Stomach (tissue), 9 donors: Measurements from ENCODE around the gene GNG7. TPM values are rescaled to one million over a fixed set of nuclear protein-coding genes. Genes with fewer than 3 reads are reported as not detected.
A peak's percentile ranks its signal among the peaks of the same experiment; 100 is the strongest.

Experiments
- DNase-seq, 2 donors: peaks; one replicate each; pipeline versions ENCODE4 v3.0.0 to v3.0.0-alpha.2; 2013 to 2019
- H3K27ac ChIP-seq, 5 donors: fragments of 200-600 bp in 4 of 5; sonication (generic) in 4 of 5; one replicate each; pipeline ENCODE4 v1.5.1; 2013 to 2019; ENCODE audit warnings: mild to moderate bottlenecking in 1 of 5, moderate library complexity in 1 of 5
- H3K27me3 ChIP-seq, 3 donors: fragments of 200-600 bp; sonication (generic); one replicate each; pipeline ENCODE4 v1.5.1; 2017 to 2019; ENCODE audit warnings: mixed run types in 1 of 3
- H3K36me3 ChIP-seq, 4 donors: fragments of 200-600 bp; sonication (generic); 1 replicate in 3 of 4; 2 replicates in 1 of 4; pipeline ENCODE4 v1.5.1; 2016 to 2019
- H3K4me1 ChIP-seq, 4 donors: fragments of 200-600 bp; sonication (generic); one replicate each; pipeline ENCODE4 v1.5.1; 2016 to 2019
- H3K4me3 ChIP-seq, 4 donors: fragments of 200-600 bp; sonication (generic) in 3 of 4; one replicate each; pipeline ENCODE4 v1.5.1; 2016 to 2019; ENCODE audit warnings: mild to moderate bottlenecking in 1 of 4
- H3K9me3 ChIP-seq, 4 donors: fragments of 200-600 bp; sonication (generic); one replicate each; pipeline ENCODE4 v1.5.1; 2016 to 2019
- CTCF ChIP-seq, 7 experiments: fragments of 450-650 bp in 4 of 7; fragments of 200-600 bp in 3 of 7; sonication (generic) in 3 of 7; IDR thresholded peaks; one replicate each; pipeline ENCODE4 v1.5.1; 2016 to 2019; ENCODE audit warnings: antibody characterized with exemption in 7 of 7, control low read depth in 2 of 7, mild to moderate bottlenecking in 1 of 7
- EP300 ChIP-seq: sonication (generic); formaldehyde crosslinking; IDR thresholded peaks from one replicate; pipeline ENCODE4 v1.6.1; 2017; ENCODE audit warnings: antibody characterized with exemption
- POLR2A ChIP-seq, 4 donors: fragments of 450-650 bp; IDR thresholded peaks; one replicate each; pipeline ENCODE4 v1.6.1; 2016; ENCODE audit warnings: antibody characterized with exemption in 4 of 4, control low read depth in 2 of 4, mild to moderate bottlenecking in 1 of 4, moderate library complexity in 1 of 4
- POLR2AphosphoS5 ChIP-seq, 3 donors: sonication (generic); formaldehyde crosslinking; IDR thresholded peaks; one replicate each; pipeline ENCODE4 v1.6.1; 2016; ENCODE audit warnings: antibody characterized with exemption in 3 of 3
- WGBS, 5 donors: extraction: QIAGEN DNeasy Blood & Tissue Kit in 3 of 5; methylation state at CpG; one replicate each; pipeline versions ENCODE4 v1.1.5 to v1.1.7; 2013 to 2018; 5-methylcytosine and 5-hydroxymethylcytosine counted together
- intact Hi-C: fragments of 100-400 bp; cut with DNase I; formaldehyde crosslinking; loops from one replicate; pipeline ENCODE4 v1.15.1; 2023; ENCODE audit warnings: low total_unique reads
- polyA plus RNA-seq, 3 donors: library from polyadenylated mRNA; stranded (reverse); fragments of 200-250 nt; gene quantifications; one replicate each; pipeline ENCODE4 v1.2.3, GENCODE V29; 2013
- total RNA-seq, 5 donors: library from RNA; depleted of rRNA; stranded (reverse); fragments of >200 nt; gene quantifications; one replicate each; pipeline versions ENCODE4 v1.1.0 to v1.2.3, GENCODE V29; 2014 to 2016
- donor health status: healthy with polysubstance abuse.
- donor health status: Bipolar disorder and iron deficiency.
- donor health status: healthy.

Gene GNG7
- total and polyA plus RNA-seq, 8 donors, result 0.58 to 15.1 (median 4.3) TPM

GRCh38 chr19:2488405-2488941, 214.0 kb downstream of the GNG7 start:
- Histone ChIP-seq H3K9me3 (peaks cover 0 to 4% (median 2%) of the 10 kb centered on the region in 4 donors), H3K27me3 (peaks cover 0 to 22% (median 3%) of the 10 kb centered on the region in 3 donors), H3K4me3 (peak overlapping the region; percentile 43 to 51 (median 50)), H3K4me1 (peaks cover 29 to 46% (median 43%) of the 10 kb centered on the region in 4 donors), H3K27ac (peak overlapping the region in 4 of 5 donors; percentile 28 to 83 (median 50)), H3K36me3 (no peaks in the 10 kb centered on the region)
- peak in 1 of 2 donors; percentile 45 for DNase-seq
- intact Hi-C loops, result no loop called here
- 11 to 32% (median 18%) methylated on average over 23 to 32 of the region's 32 CpGs for WGBS, 5 donors
- TF ChIP-seq EP300 (no peak), CTCF (IDR thresholded peaks at IDR 0.05) (no peak), POLR2AphosphoS5 (IDR thresholded peaks at IDR 0.05) (no peak), POLR2A (IDR thresholded peaks at IDR 0.05) (no peak)

GRCh38 chr19:2487842-2488241, 214.7 kb downstream of the GNG7 start:
- no peaks in the 10 kb centered on the region for H3K36me3 ChIP-seq
- peak in 1 of 2 donors; percentile 52 for DNase-seq
- 27 to 48% (median 40%) methylated on average over 10 to 15 of the region's 15 CpGs for WGBS, 5 donors
- peaks cover 2 to 10% (median 8%) of the 10 kb centered on the region in 4 donors for H3K9me3 ChIP-seq
- TF ChIP-seq POLR2A (IDR thresholded peaks at IDR 0.05), result no peak
- TF ChIP-seq EP300, result no peak
- no peak for TF ChIP-seq CTCF (IDR thresholded peaks at IDR 0.05)
- no peak for TF ChIP-seq POLR2AphosphoS5 (IDR thresholded peaks at IDR 0.05)
- peak overlapping the region in 1 of 5 donors; percentile 83 for H3K27ac ChIP-seq
- H3K4me3 ChIP-seq, result peak overlapping the region in 1 of 4 donors; percentile 50
- peaks cover 29 to 46% (median 43%) of the 10 kb centered on the region in 4 donors for H3K4me1 ChIP-seq
- peaks cover 0 to 22% (median 3%) of the 10 kb centered on the region in 3 donors for H3K27me3 ChIP-seq
- intact Hi-C loops, result no loop called here

GRCh38 chr19:2487090-2487489, 215.4 kb downstream of the GNG7 start:
- WGBS, 5 donors, result 87 to 93% (median 91%) methylated on average over 12 of the region's 12 CpGs
- no peak for DNase-seq
- peaks cover 29 to 45% (median 43%) of the 10 kb centered on the region in 4 donors for H3K4me1 ChIP-seq
- no peak for TF ChIP-seq CTCF (IDR thresholded peaks at IDR 0.05)
- no peak for TF ChIP-seq POLR2AphosphoS5 (IDR thresholded peaks at IDR 0.05)
- no peak for TF ChIP-seq POLR2A (IDR thresholded peaks at IDR 0.05)
- no peak for TF ChIP-seq EP300
- peaks cover 3 to 18% (median 12%) of the 10 kb centered on the region in 4 donors for H3K9me3 ChIP-seq
- H3K27me3 ChIP-seq, result peaks cover 0 to 22% (median 3%) of the 10 kb centered on the region in 3 donors
- H3K36me3 ChIP-seq, result no peaks in the 10 kb centered on the region
- no peak overlapping the region for H3K27ac ChIP-seq
- intact Hi-C loops, result no loop called here
- no peak overlapping the region for H3K4me3 ChIP-seq

GRCh38 chr19:2485428-2485827, 217.1 kb downstream of the GNG7 start:
- intact Hi-C loops, result no loop called here
- peaks cover 0 to 22% (median 3%) of the 10 kb centered on the region in 3 donors for H3K27me3 ChIP-seq
- DNase-seq, result no peak
- TF ChIP-seq CTCF (IDR thresholded peaks at IDR 0.05) (no peak), EP300 (no peak), POLR2A (IDR thresholded peaks at IDR 0.05) (no peak), POLR2AphosphoS5 (IDR thresholded peaks at IDR 0.05) (no peak)
- H3K9me3 ChIP-seq, result peaks cover 3 to 21% (median 12%) of the 10 kb centered on the region in 4 donors
- no peak overlapping the region for H3K4me3 ChIP-seq
- no peak overlapping the region for H3K27ac ChIP-seq
- H3K36me3 ChIP-seq, result no peaks in the 10 kb centered on the region
- H3K4me1 ChIP-seq, result peaks cover 21 to 28% (median 27%) of the 10 kb centered on the region in 4 donors
- 60 to 69% (median 65%) methylated on average over 7 to 8 of the region's 8 CpGs for WGBS, 5 donors
